Measurements from ENCODE around the gene FBXO27.
"Not testable (repeated sequence)": the region's sequence is repeated elsewhere in the genome, so short reads cannot be mapped to it uniquely, and the experiment has no call there.

The FBXO27 gene

DNA sequence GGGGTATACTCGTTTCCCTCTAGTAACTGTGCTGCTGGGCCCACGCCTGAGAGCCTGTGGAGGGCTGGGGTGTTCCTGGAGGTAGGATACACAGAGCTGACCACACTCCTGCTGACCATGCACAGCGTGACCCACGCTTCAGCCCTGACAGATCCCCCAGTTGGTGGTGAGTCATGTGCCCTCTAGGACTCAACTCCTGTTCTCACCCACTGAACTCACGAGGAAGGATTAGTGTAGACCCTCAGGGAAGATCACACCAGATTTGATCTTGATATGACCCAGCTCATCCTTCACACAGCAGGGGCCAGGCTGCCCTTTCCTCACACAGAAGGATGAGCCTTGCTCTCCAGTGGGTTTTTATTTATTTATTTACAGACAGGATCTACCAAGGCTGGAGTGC, 38.5 kb upstream of the FBXO27 start:
- TF ChIP-seq, protein P1, sequence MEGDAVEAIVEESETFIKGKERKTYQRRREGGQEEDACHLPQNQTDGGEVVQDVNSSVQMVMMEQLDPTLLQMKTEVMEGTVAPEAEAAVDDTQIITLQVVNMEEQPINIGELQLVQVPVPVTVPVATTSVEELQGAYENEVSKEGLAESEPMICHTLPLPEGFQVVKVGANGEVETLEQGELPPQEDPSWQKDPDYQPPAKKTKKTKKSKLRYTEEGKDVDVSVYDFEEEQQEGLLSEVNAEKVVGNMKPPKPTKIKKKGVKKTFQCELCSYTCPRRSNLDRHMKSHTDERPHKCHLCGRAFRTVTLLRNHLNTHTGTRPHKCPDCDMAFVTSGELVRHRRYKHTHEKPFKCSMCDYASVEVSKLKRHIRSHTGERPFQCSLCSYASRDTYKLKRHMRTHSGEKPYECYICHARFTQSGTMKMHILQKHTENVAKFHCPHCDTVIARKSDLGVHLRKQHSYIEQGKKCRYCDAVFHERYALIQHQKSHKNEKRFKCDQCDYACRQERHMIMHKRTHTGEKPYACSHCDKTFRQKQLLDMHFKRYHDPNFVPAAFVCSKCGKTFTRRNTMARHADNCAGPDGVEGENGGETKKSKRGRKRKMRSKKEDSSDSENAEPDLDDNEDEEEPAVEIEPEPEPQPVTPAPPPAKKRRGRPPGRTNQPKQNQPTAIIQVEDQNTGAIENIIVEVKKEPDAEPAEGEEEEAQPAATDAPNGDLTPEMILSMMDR (IDR thresholded peaks at IDR 0.05; ENCODE audit: insufficient read depth, missing control alignments) = no peak
- DNase-seq (ENCODE audit: insufficient read length, low spot score) = no peak
- FAIRE-seq = no peak

- not testable (repeated sequence) for FAIRE-seq; DNase-seq (ENCODE audit: insufficient read length, low spot score)
Measured at GRCh38 chr19:39068259-39068658, 35.9 kb upstream of the FBXO27 start.

- DNase-seq (ENCODE audit: insufficient read length, low spot score) (no peak), FAIRE-seq (no peak)
- TF ChIP-seq, protein P1 (IDR thresholded peaks at IDR 0.05; ENCODE audit: insufficient read depth, missing control alignments) = no peak
Measured at GRCh38 chr19:39067104-39067503, 34.8 kb upstream of the FBXO27 start.

GRCh38 chr19:39065928-39066327, 33.6 kb upstream of the FBXO27 start:
- no peak for DNase-seq (ENCODE audit: insufficient read length, low spot score)
- FAIRE-seq = no peak

DNA sequence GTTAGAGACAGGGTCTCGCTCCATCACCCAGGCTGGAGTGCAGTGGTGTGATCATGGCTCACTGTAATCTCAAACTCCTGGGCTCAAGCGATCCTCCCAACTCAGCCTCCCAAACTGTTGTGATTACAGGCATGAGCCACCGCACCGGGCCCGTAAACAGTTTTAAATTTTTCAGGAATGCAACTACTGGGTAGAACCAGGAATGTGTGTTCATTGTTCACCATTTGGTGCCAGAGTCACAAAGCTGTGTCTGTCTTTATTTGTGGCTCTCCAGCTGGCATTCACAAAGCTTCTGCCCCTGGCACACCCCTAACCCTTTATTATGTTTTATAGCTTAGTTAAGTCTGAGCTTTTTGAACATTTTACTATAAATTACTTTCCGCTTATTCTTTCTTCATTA, 32.1 kb upstream of the FBXO27 start:
- DNase-seq (ENCODE audit: insufficient read length, low spot score) = no peak

More at GRCh38 chr19:39065928-39066327, 33.6 kb upstream of the FBXO27 start:
- TF ChIP-seq, protein P1 (IDR thresholded peaks at IDR 0.05; ENCODE audit: insufficient read depth, missing control alignments) = no peak

DNA sequence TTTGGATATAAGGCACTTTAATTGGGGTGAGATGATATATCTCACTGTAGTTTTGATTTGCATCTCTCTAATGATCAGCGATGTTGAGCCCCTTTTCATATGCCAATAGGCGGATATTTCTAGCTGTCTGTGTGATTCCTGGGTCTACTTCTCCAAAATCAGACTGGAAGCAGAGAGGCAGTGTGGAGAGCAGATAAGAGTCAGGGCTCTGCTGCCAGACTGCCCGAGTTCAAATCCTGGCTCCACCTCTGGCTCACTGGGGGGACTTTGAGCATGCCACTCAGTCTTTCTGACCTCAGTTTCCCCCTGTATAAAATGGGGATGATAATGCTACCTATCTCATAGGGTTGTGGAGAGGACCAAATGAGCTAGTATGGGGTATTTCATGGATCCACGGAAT, 27.8 kb upstream of the FBXO27 start:
- no peak for DNase-seq (ENCODE audit: insufficient read length, low spot score)

More for the DNA sequence above, 32.1 kb upstream of the FBXO27 start:
- TF ChIP-seq, protein P1 (IDR thresholded peaks at IDR 0.05; ENCODE audit: insufficient read depth, missing control alignments) = no peak
- no peak for FAIRE-seq

DNA sequence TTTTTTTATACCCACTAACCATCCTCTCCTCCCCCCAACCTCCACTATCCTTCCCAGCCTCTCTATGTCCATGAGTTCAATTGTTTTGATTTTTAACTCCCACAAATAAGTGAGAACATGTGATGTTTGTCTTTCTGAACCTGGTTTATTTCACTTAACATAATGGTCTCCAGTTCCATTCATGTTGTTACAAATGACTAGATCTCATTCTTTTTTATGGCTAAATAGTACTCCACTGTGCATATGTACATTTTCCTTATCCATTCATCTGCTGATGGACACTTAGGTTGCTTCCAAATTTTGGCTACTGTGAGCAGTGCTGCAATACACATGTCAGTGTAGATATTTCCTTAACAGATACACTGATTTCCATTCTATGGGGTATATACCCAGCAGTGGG, 27.0 kb upstream of the FBXO27 start:
- DNase-seq (ENCODE audit: insufficient read length, low spot score) = no peak
- TF ChIP-seq, protein P1 (IDR thresholded peaks at IDR 0.05; ENCODE audit: insufficient read depth, missing control alignments) = no peak
- FAIRE-seq = no peak

More for the DNA sequence above, 27.8 kb upstream of the FBXO27 start:
- TF ChIP-seq, protein P1 (IDR thresholded peaks at IDR 0.05; ENCODE audit: insufficient read depth, missing control alignments) = no peak
- no peak for FAIRE-seq

- TF ChIP-seq, protein P1 (IDR thresholded peaks at IDR 0.05; ENCODE audit: insufficient read depth, missing control alignments) = no peak
- DNase-seq (ENCODE audit: insufficient read length, low spot score) = no peak
- no peak for FAIRE-seq
Measured at GRCh38 chr19:39057615-39058014, 25.3 kb upstream of the FBXO27 start.

Data from D721Med (cell line).